GM18873 (cell line): ENCODE data around the gene FAM161A.
"Not testable (repeated sequence)": the region's sequence is repeated elsewhere in the genome, so short reads cannot be mapped to it uniquely, and the experiment has no call there.

Experiments used
- ATAC-seq: cut with Tn5 transposase; IDR thresholded peaks from one replicate; pipeline ENCODE4 v1.9.1; 2021; ENCODE audit warnings: mild to moderate bottlenecking, moderate library complexity, moderate number of reproducible peaks; ENCODE audit not compliant: unreplicated experiment, low FRiP score

Gene FAM161A

GRCh38 chr2:61853847-61854563 lies at the start of gene FAM161A:
TSS of gene FAM161A (minus strand) at chr2:61854060. CDS start at chr2:61854041, 19 bp downstream.
- peak; percentile 66 for ATAC-seq

GRCh38 chr2:61900281-61900680 lies 46.4 kb upstream of the FAM161A start:
- ATAC-seq: no peak

- ATAC-seq: no peak
Measured at GRCh38 chr2:61898810-61899209, 45.0 kb upstream of the FAM161A start.

GRCh38 chr2:61888267-61889055 lies 34.6 kb upstream of the FAM161A start, which contains the start of gene CCT4:
TSS of gene CCT4 (minus strand) at chr2:61888656. CDS start at chr2:61888507, 149 bp downstream.
- peak; percentile 71 for ATAC-seq

GRCh38 chr2:61887717-61888266 lies 33.9 kb upstream of the FAM161A start:
- ATAC-seq: peak; percentile 21

GRCh38 chr2:61885896-61886603 lies 32.2 kb upstream of the FAM161A start:
- ATAC-seq: no peak

- no peak for ATAC-seq
Measured at GRCh38 chr2:61882850-61883249, 29.0 kb upstream of the FAM161A start.

- not testable (repeated sequence) for ATAC-seq
Measured at GRCh38 chr2:61879351-61879750, 25.5 kb upstream of the FAM161A start.

- ATAC-seq: no peak
Measured at GRCh38 chr2:61878761-61879160, 24.9 kb upstream of the FAM161A start.

- ATAC-seq: no peak
Measured at GRCh38 chr2:61877571-61878245, 23.8 kb upstream of the FAM161A start.

- no peak for ATAC-seq
Measured at GRCh38 chr2:61876400-61876799, 22.5 kb upstream of the FAM161A start.

GRCh38 chr2:61866482-61867089 lies 12.7 kb upstream of the FAM161A start:
- not testable (repeated sequence) for ATAC-seq

- ATAC-seq: no peak
Measured at GRCh38 chr2:61862085-61862484, 8.2 kb upstream of the FAM161A start.

- no peak for ATAC-seq
Measured at GRCh38 chr2:61857224-61857623, 3.4 kb upstream of the FAM161A start.

- ATAC-seq: no peak
Measured at GRCh38 chr2:61855318-61855613, 1.4 kb upstream of the FAM161A start.

GRCh38 chr2:61854564-61855317 lies 881 bp upstream of the FAM161A start:
- peak; percentile 93 for ATAC-seq

GRCh38 chr2:61853086-61853846 lies 594 bp downstream of the FAM161A start:
- peak; percentile 45 for ATAC-seq

GRCh38 chr2:61851270-61851669 lies 2.6 kb downstream of the FAM161A start:
- ATAC-seq: not testable (repeated sequence)
